HEK293 (cell line): ENCODE results near the gene DNAJC27.
A peak's percentile ranks its signal among the peaks of the same experiment; 100 is the strongest.

Experiments
- BCL11B ChIP-seq: fragments of 450-650 bp; formaldehyde crosslinking; IDR thresholded peaks from 2 replicates; pipeline ENCODE4 v1.5.1; 2016; ENCODE audit warnings: low read depth, missing biosample characterization, missing genetic modification characterization
- CTCF ChIP-seq: fragments of 450-650 bp; formaldehyde crosslinking; IDR thresholded peaks from 2 replicates; pipeline ENCODE4 v1.5.1; 2016; ENCODE audit warnings: missing biosample characterization, missing genetic modification characterization
- EGR2 ChIP-seq: fragments of 450-650 bp; formaldehyde crosslinking; IDR thresholded peaks from 2 replicates; pipeline ENCODE4 v1.5.1; 2016; ENCODE audit warnings: low read depth, missing biosample characterization, missing genetic modification characterization
- GLIS2 ChIP-seq: fragments of 450-650 bp; formaldehyde crosslinking; IDR thresholded peaks from 2 replicates; pipeline ENCODE4 v1.5.1; 2016; ENCODE audit warnings: missing biosample characterization, missing genetic modification characterization
- KLF1 ChIP-seq: fragments of 450-650 bp; formaldehyde crosslinking; IDR thresholded peaks from 2 replicates; pipeline ENCODE4 v1.5.1; 2016; ENCODE audit warnings: missing biosample characterization, missing genetic modification characterization
- PRDM1 ChIP-seq: fragments of 450-650 bp; formaldehyde crosslinking; IDR thresholded peaks from 2 replicates; pipeline ENCODE4; 2016; ENCODE audit warnings: missing biosample characterization, missing genetic modification characterization
- REST ChIP-seq: fragments of 450-650 bp; formaldehyde crosslinking; IDR thresholded peaks from 2 replicates; pipeline ENCODE4 v1.5.1; 2016; ENCODE audit warnings: missing biosample characterization, missing genetic modification characterization
- SALL2 ChIP-seq: fragments of 450-650 bp; formaldehyde crosslinking; IDR thresholded peaks from 2 replicates; pipeline ENCODE4 v1.5.0; 2017; ENCODE audit warnings: missing biosample characterization, mild to moderate bottlenecking, missing genetic modification characterization, borderline replicate concordance
- ZNF114 ChIP-seq: fragments of 450-650 bp; formaldehyde crosslinking; IDR thresholded peaks from 2 replicates; pipeline ENCODE4 v1.5.0; 2017; ENCODE audit warnings: missing biosample characterization, missing genetic modification characterization
- ZNF155 ChIP-seq: fragments of 450-650 bp; formaldehyde crosslinking; IDR thresholded peaks from 2 replicates; pipeline ENCODE4 v1.5.1; 2016; ENCODE audit warnings: missing biosample characterization, missing genetic modification characterization
- ZNF18 ChIP-seq: fragments of 450-650 bp; formaldehyde crosslinking; IDR thresholded peaks from 2 replicates; pipeline ENCODE4 v1.5.1; 2016; ENCODE audit warnings: missing biosample characterization, missing genetic modification characterization
- ZNF184 ChIP-seq: fragments of 450-650 bp; IDR thresholded peaks from 2 replicates; pipeline ENCODE4 v1.5.1; 2018; ENCODE audit warnings: missing biosample characterization, mild to moderate bottlenecking, missing genetic modification characterization
- ZNF223 ChIP-seq: fragments of 450-650 bp; formaldehyde crosslinking; IDR thresholded peaks from 2 replicates; pipeline ENCODE4 v1.5.1; 2016; ENCODE audit warnings: missing biosample characterization, missing genetic modification characterization
- ZNF324 ChIP-seq: fragments of 450-650 bp; formaldehyde crosslinking; IDR thresholded peaks from 2 replicates; pipeline ENCODE4 v1.5.1; 2016; ENCODE audit warnings: missing biosample characterization, missing genetic modification characterization
- ZNF341 ChIP-seq: fragments of 450-650 bp; formaldehyde crosslinking; IDR thresholded peaks from 2 replicates; pipeline ENCODE4; 2016; ENCODE audit warnings: low read depth, missing biosample characterization, missing genetic modification characterization
- ZNF544 ChIP-seq: fragments of 450-650 bp; formaldehyde crosslinking; IDR thresholded peaks from 2 replicates; pipeline ENCODE4 v1.5.0; 2017; ENCODE audit warnings: missing biosample characterization, missing genetic modification characterization
- ZNF600 ChIP-seq: fragments of 450-650 bp; formaldehyde crosslinking; IDR thresholded peaks from 2 replicates; pipeline ENCODE4 v1.5.1; 2016; ENCODE audit warnings: missing biosample characterization, missing genetic modification characterization
- ZNF658 ChIP-seq: fragments of 450-650 bp; formaldehyde crosslinking; IDR thresholded peaks from 2 replicates; pipeline ENCODE4; 2016; ENCODE audit warnings: missing biosample characterization, missing genetic modification characterization
- ZNF701 ChIP-seq: fragments of 450-650 bp; formaldehyde crosslinking; IDR thresholded peaks from 2 replicates; pipeline ENCODE4 v1.5.1; 2016; ENCODE audit warnings: missing biosample characterization, missing genetic modification characterization
- ZNF707 ChIP-seq: fragments of 450-650 bp; formaldehyde crosslinking; IDR thresholded peaks from 2 replicates; pipeline ENCODE4 v1.5.1; 2016; ENCODE audit warnings: missing biosample characterization, missing genetic modification characterization
- ZNF768 ChIP-seq: fragments of 450-650 bp; formaldehyde crosslinking; IDR thresholded peaks from 2 replicates; pipeline ENCODE4 v1.5.1; 2018; ENCODE audit warnings: missing biosample characterization, mild to moderate bottlenecking, missing genetic modification characterization
- ZNF791 ChIP-seq: fragments of 450-650 bp; formaldehyde crosslinking; IDR thresholded peaks from 2 replicates; pipeline ENCODE4 v1.5.1; 2016; ENCODE audit warnings: missing biosample characterization, missing genetic modification characterization
- ZNF843 ChIP-seq: fragments of 450-650 bp; formaldehyde crosslinking; IDR thresholded peaks from 2 replicates; pipeline ENCODE4 v1.5.1; 2016; ENCODE audit warnings: missing biosample characterization, missing genetic modification characterization
- TF ChIP-seq, protein P1 (sequence below): fragments of 450-650 bp; formaldehyde crosslinking; IDR thresholded peaks from 2 replicates; pipeline ENCODE4 v1.5.1; 2016; ENCODE audit warnings: missing biosample characterization, missing genetic modification characterization
- TF ChIP-seq, protein P2 (sequence below): fragments of 450-650 bp; formaldehyde crosslinking; IDR thresholded peaks from 2 replicates; pipeline ENCODE4 v1.5.1; 2016; ENCODE audit warnings: missing biosample characterization, missing genetic modification characterization, borderline replicate concordance
- TF ChIP-seq, protein P3 (sequence below): fragments of 450-650 bp; formaldehyde crosslinking; optimal IDR thresholded peaks from 2 replicates; pipeline ENCODE3; 2016; ENCODE audit warnings: missing biosample characterization, mild to moderate bottlenecking, missing genetic modification characterization
- TF ChIP-seq, protein P4 (sequence below): fragments of 450-650 bp; formaldehyde crosslinking; IDR thresholded peaks from 2 replicates; pipeline ENCODE4 v1.5.1; 2016; ENCODE audit warnings: missing biosample characterization, missing genetic modification characterization

The DNAJC27 gene

GRCh38 chr2:25009954-25010353, 38.2 kb upstream of the DNAJC27 start (continued):
- TF ChIP-seq ZNF768 (tag by site-specific recombination) (no peak), ZNF114 (tag by site-specific recombination) (no peak), GLIS2 (no peak), BCL11B (tag by site-specific recombination) (no peak), ZNF155 (tag by site-specific recombination) (no peak), ZNF324 (tag by site-specific recombination) (0 out of 2 replicates have a peak, but pooled peaks have one; percentile 61), EGR2 (no peak), ZNF544 (tag by site-specific recombination) (no peak), CTCF (tag by site-specific recombination) (no peak), ZNF223 (no peak), ZNF341 (tag by site-specific recombination) (0 out of 2 replicates have a peak, but pooled peaks have one; percentile 46), ZNF843 (peak; percentile 80), SALL2 (tag by site-specific recombination) (no peak), KLF1 (no peak), ZNF18 (tag by site-specific recombination) (no peak), ZNF707 (tag by site-specific recombination) (no peak), ZNF658 (no peak), REST (tag by site-specific recombination) (no peak), ZNF701 (no peak), PRDM1 (tag by site-specific recombination) (peak; percentile 52; the same call in 1 of the 2 replicates), ZNF791 (tag by site-specific recombination) (no peak), ZNF600 (tag by site-specific recombination) (peak; percentile 41), ZNF184 (tag by site-specific recombination) (0 out of 2 replicates have a peak, but pooled peaks have one; percentile 51)
- TF ChIP-seq, protein P1, sequence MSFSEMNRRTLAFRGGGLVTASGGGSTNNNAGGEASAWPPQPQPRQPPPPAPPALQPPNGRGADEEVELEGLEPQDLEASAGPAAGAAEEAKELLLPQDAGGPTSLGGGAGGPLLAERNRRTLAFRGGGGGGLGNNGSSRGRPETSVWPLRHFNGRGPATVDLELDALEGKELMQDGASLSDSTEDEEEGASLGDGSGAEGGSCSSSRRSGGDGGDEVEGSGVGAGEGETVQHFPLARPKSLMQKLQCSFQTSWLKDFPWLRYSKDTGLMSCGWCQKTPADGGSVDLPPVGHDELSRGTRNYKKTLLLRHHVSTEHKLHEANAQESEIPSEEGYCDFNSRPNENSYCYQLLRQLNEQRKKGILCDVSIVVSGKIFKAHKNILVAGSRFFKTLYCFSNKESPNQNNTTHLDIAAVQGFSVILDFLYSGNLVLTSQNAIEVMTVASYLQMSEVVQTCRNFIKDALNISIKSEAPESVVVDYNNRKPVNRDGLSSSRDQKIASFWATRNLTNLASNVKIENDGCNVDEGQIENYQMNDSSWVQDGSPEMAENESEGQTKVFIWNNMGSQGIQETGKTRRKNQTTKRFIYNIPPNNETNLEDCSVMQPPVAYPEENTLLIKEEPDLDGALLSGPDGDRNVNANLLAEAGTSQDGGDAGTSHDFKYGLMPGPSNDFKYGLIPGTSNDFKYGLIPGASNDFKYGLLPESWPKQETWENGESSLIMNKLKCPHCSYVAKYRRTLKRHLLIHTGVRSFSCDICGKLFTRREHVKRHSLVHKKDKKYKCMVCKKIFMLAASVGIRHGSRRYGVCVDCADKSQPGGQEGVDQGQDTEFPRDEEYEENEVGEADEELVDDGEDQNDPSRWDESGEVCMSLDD = no peak
- TF ChIP-seq, protein P2, sequence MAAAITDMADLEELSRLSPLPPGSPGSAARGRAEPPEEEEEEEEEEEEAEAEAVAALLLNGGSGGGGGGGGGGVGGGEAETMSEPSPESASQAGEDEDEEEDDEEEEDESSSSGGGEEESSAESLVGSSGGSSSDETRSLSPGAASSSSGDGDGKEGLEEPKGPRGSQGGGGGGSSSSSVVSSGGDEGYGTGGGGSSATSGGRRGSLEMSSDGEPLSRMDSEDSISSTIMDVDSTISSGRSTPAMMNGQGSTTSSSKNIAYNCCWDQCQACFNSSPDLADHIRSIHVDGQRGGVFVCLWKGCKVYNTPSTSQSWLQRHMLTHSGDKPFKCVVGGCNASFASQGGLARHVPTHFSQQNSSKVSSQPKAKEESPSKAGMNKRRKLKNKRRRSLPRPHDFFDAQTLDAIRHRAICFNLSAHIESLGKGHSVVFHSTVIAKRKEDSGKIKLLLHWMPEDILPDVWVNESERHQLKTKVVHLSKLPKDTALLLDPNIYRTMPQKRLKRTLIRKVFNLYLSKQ (tag by site-specific recombination) = no peak
- TF ChIP-seq, protein P3, sequence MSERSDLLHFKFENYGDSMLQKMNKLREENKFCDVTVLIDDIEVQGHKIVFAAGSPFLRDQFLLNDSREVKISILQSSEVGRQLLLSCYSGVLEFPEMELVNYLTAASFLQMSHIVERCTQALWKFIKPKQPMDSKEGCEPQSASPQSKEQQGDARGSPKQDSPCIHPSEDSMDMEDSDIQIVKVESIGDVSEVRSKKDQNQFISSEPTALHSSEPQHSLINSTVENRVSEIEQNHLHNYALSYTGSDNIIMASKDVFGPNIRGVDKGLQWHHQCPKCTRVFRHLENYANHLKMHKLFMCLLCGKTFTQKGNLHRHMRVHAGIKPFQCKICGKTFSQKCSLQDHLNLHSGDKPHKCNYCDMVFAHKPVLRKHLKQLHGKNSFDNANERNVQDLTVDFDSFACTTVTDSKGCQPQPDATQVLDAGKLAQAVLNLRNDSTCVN (tag by site-specific recombination) = no peak
- TF ChIP-seq, protein P4, sequence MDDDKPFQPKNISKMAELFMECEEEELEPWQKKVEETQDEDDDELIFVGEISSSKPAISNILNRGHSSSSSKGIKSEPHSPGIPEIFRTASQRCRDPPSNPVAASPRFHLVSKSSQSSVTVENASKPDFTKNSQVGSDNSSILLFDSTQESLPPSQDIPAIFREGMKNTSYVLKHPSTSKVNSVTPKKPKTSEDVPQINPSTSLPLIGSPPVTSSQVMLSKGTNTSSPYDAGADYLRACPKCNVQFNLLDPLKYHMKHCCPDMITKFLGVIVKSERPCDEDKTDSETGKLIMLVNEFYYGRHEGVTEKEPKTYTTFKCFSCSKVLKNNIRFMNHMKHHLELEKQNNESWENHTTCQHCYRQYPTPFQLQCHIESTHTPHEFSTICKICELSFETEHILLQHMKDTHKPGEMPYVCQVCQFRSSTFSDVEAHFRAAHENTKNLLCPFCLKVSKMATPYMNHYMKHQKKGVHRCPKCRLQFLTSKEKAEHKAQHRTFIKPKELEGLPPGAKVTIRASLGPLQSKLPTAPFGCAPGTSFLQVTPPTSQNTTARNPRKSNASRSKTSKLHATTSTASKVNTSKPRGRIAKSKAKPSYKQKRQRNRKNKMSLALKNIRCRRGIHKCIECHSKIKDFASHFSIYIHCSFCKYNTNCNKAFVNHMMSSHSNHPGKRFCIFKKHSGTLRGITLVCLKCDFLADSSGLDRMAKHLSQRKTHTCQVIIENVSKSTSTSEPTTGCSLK (tag by site-specific recombination) = no peak
